GM15510 (cell line): ENCODE results near the gene SLC51A.

Experiments
- POLR2A ChIP-seq: IDR thresholded peaks from 3 replicates; pipeline ENCODE4 v1.6.1; 2011; ENCODE audit warnings: borderline replicate concordance; ENCODE audit not compliant: insufficient read length; ENCODE audit errors: extremely low read depth

SLC51A gene

GRCh38 chr3:196219970-196220311 is 3.6 kb downstream of the SLC51A start:
- TF ChIP-seq POLR2A = no peak

- TF ChIP-seq POLR2A = no peak
Measured at GRCh38 chr3:196220587-196220986, 4.3 kb downstream of the SLC51A start.

GRCh38 chr3:196220991-196221390 is 4.7 kb downstream of the SLC51A start:
- TF ChIP-seq POLR2A = no peak

- no peak for TF ChIP-seq POLR2A
Measured at GRCh38 chr3:196222876-196223595, 6.7 kb downstream of the SLC51A start.

GRCh38 chr3:196225086-196225485 is 8.8 kb downstream of the SLC51A start:
- no peak for TF ChIP-seq POLR2A

GRCh38 chr3:196225763-196226364 is 9.5 kb downstream of the SLC51A start:
- TF ChIP-seq POLR2A = no peak

GRCh38 chr3:196227121-196227561 is 10.8 kb downstream of the SLC51A start:
- TF ChIP-seq POLR2A = no peak

GRCh38 chr3:196227629-196228493 is 11.5 kb downstream of the SLC51A start:
- no peak for TF ChIP-seq POLR2A

GRCh38 chr3:196232154-196232881 is 16.0 kb downstream of the SLC51A start:
- no peak for TF ChIP-seq POLR2A

GRCh38 chr3:196232882-196233251 is 16.5 kb downstream of the SLC51A start:
- no peak for TF ChIP-seq POLR2A

- TF ChIP-seq POLR2A = no peak
Measured at GRCh38 chr3:196235452-196236122, 19.3 kb downstream of the SLC51A start.

- no peak for TF ChIP-seq POLR2A
Measured at GRCh38 chr3:196236223-196236622, 19.9 kb downstream of the SLC51A start.

- TF ChIP-seq POLR2A = no peak
Measured at GRCh38 chr3:196237203-196237602, 20.9 kb downstream of the SLC51A start.
